GM21515 (cell line): Measurements from ENCODE around the gene ZNF394.

Experiments used
- ATAC-seq: cut with Tn5 transposase; IDR thresholded peaks from one replicate; pipeline ENCODE4 v1.9.1; 2021; ENCODE audit not compliant: unreplicated experiment

ZNF394 gene

GRCh38 chr7:99497766-99498545 lies 2.1 kb downstream of the ZNF394 start:
- ATAC-seq = no peak

- ATAC-seq = no peak
Observed at GRCh38 chr7:99493823-99494222, 6.3 kb downstream of the ZNF394 start.

- no peak for ATAC-seq
Observed at GRCh38 chr7:99490878-99491277, 9.2 kb downstream of the ZNF394 start.

- no peak for ATAC-seq
Observed at GRCh38 chr7:99489235-99489634, 10.8 kb downstream of the ZNF394 start.

- no peak for ATAC-seq
Observed at GRCh38 chr7:99485094-99485493, 15.0 kb downstream of the ZNF394 start.

- no peak for ATAC-seq
Observed at GRCh38 chr7:99478464-99479440, 21.3 kb downstream of the ZNF394 start.

- no peak for ATAC-seq
Observed at GRCh38 chr7:99476107-99476506, 24.0 kb downstream of the ZNF394 start.

GRCh38 chr7:99473315-99473596 lies 26.8 kb downstream of the ZNF394 start:
- peak; percentile 22 for ATAC-seq

GRCh38 chr7:99472561-99473314 lies 27.3 kb downstream of the ZNF394 start, which contains the start of gene ZNF789:
Gene ZNF789, plus strand, starts transcription at chr7:99472890. Its CDS starts 3,567 bp downstream, at chr7:99476457.
- peak; percentile 96 for ATAC-seq

- ATAC-seq = no peak
Observed at GRCh38 chr7:99469381-99470065, 30.6 kb downstream of the ZNF394 start.

GRCh38 chr7:99468336-99468918 lies 31.7 kb downstream of the ZNF394 start:
- ATAC-seq = no peak

- no peak for ATAC-seq
Observed at GRCh38 chr7:99465421-99465768, 34.7 kb downstream of the ZNF394 start.

GRCh38 chr7:99461221-99461620 lies 38.9 kb downstream of the ZNF394 start:
- no peak for ATAC-seq

- no peak for ATAC-seq
Observed at GRCh38 chr7:99460651-99461050, 39.4 kb downstream of the ZNF394 start.

GRCh38 chr7:99459087-99459486 lies 41.0 kb downstream of the ZNF394 start:
- ATAC-seq = no peak

- no peak for ATAC-seq
Observed at GRCh38 chr7:99457650-99458493, 42.2 kb downstream of the ZNF394 start.

- no peak for ATAC-seq
Observed at GRCh38 chr7:99457050-99457649, 42.9 kb downstream of the ZNF394 start.

- ATAC-seq = no peak
Observed at GRCh38 chr7:99456288-99456687, 43.8 kb downstream of the ZNF394 start.

GRCh38 chr7:99455874-99456273 lies 44.2 kb downstream of the ZNF394 start:
- no peak for ATAC-seq
